Keratinocyte (primary cell): ENCODE data around the gene PAPPA. TPM values are rescaled to one million over a fixed set of nuclear protein-coding genes. Genes with fewer than 3 reads are reported as not detected.

Experiments
- DNase-seq: peaks from one replicate; pipeline ENCODE4 v3.0.0-alpha.2; 2011; ENCODE audit warnings: low read depth, missing footprints, low spot score
- FAIRE-seq: peaks from 2 replicates; lab custom pipeline; 2011; peaks lifted over from hg19 to GRCh38; lab: Jason Lieb, UNC
- H2AFZ ChIP-seq: 2 replicates; pipeline ENCODE4 v1.6.0; 2012; ENCODE audit warnings: low read length, control low read depth, inconsistent platforms; ENCODE audit not compliant: control insufficient read depth
- H3K27ac ChIP-seq: 2 replicates; pipeline ENCODE4 v1.5.1; 2011; ENCODE audit warnings: low read length; ENCODE audit not compliant: control insufficient read depth, insufficient read depth
- H3K27me3 ChIP-seq: 3 replicates; pipeline ENCODE4 v1.6.0; 2011; ENCODE audit warnings: low read length; ENCODE audit not compliant: control insufficient read depth, insufficient read depth; ENCODE audit errors: extremely low read depth
- H3K36me3 ChIP-seq, 2 experiments: 2 replicates in 1 of 2; 3 replicates in 1 of 2; pipeline ENCODE4 v1.5.1; 2011; ENCODE audit warnings: low read length in 2 of 2, mild to moderate bottlenecking in 1 of 2; ENCODE audit not compliant: control insufficient read depth in 2 of 2, insufficient read depth in 2 of 2; ENCODE audit errors: extremely low read depth in 1 of 2
- H3K4me1 ChIP-seq: 3 replicates; pipeline ENCODE4 v1.5.1; 2011; ENCODE audit warnings: low read length; ENCODE audit not compliant: control insufficient read depth, insufficient read depth; ENCODE audit errors: extremely low read depth
- H3K4me2 ChIP-seq: 3 replicates; pipeline ENCODE4 v1.6.0; 2011; ENCODE audit warnings: low read depth, low read length; ENCODE audit not compliant: control insufficient read depth, insufficient read depth; ENCODE audit errors: extremely low read depth
- H3K4me3 ChIP-seq, 3 experiments: fragments of 200-600 bp in 1 of 3; sonication (generic) in 1 of 3; 2 replicates in 2 of 3; 3 replicates in 1 of 3; pipeline ENCODE4 v1.5.1; 2011 to 2016; ENCODE audit warnings: low read length in 3 of 3, mild to moderate bottlenecking in 3 of 3, control low read depth in 2 of 3, inconsistent platforms in 1 of 3, low read depth in 1 of 3, mixed read lengths in 1 of 3, mixed run types in 1 of 3, moderate library complexity in 1 of 3; ENCODE audit not compliant: control insufficient read depth in 2 of 3, insufficient read depth in 2 of 3; ENCODE audit errors: extremely low read depth in 1 of 3
- H3K79me2 ChIP-seq: 2 replicates; pipeline ENCODE4 v1.6.0; 2012; ENCODE audit warnings: low read length; ENCODE audit not compliant: control insufficient read depth, insufficient read depth
- H3K9ac ChIP-seq: 3 replicates; pipeline ENCODE4 v1.6.0; 2011; ENCODE audit warnings: low read length; ENCODE audit not compliant: control insufficient read depth, insufficient read depth; ENCODE audit errors: extremely low read depth
- H3K9me1 ChIP-seq: 3 replicates; pipeline ENCODE4 v1.6.0; 2011; ENCODE audit warnings: low read length; ENCODE audit not compliant: control insufficient read depth, insufficient read depth; ENCODE audit errors: extremely low read depth
- H3K9me3 ChIP-seq: 2 replicates; pipeline ENCODE4 v1.5.1; 2012; ENCODE audit warnings: low read depth, low read length; ENCODE audit not compliant: control insufficient read depth
- H4K20me1 ChIP-seq: 3 replicates; pipeline ENCODE4 v1.6.0; 2011; ENCODE audit warnings: low read length; ENCODE audit not compliant: control insufficient read depth, insufficient read depth; ENCODE audit errors: extremely low read depth
- CTCF ChIP-seq, 3 experiments: IDR thresholded peaks in 1 of 3; conservative IDR thresholded peaks in 1 of 3; optimal IDR thresholded peaks in 1 of 3; 2 replicates in 2 of 3; 3 replicates in 1 of 3; pipeline versions ENCODE3 to v1.5.1; 2011; ENCODE audit warnings: low read length in 3 of 3, mild to moderate bottlenecking in 3 of 3, moderate library complexity in 2 of 3, control low read depth in 1 of 3, inconsistent platforms in 1 of 3; ENCODE audit not compliant: insufficient read depth in 2 of 3; ENCODE audit errors: extremely low read depth in 1 of 3
- EZH2 ChIP-seq: IDR thresholded peaks from one replicate; pipeline ENCODE4 v1.6.1; 2012; ENCODE audit warnings: inconsistent platforms, mild to moderate bottlenecking, low read length, moderate library complexity
- dilution Hi-C: fragments of 300-500 bp; cut with MboI; formaldehyde crosslinking; loops from one replicate; pipeline ENCODE4 v1.7.0; 2020; ENCODE audit warnings: low sequenced_read_pairs; ENCODE audit not compliant: extremely low pct_ligation_motif_present
- polyA plus RNA-seq, 5 experiments: library from polyadenylated mRNA; depleted of rRNA in 3 of 5; stranded (reverse) in 3 of 5; stranded (forward) in 1 of 5; unstranded in 1 of 5; fragments of >200 nt; gene quantifications; 1 replicate in 1 of 5; 2 replicates in 3 of 5; 3 replicates in 1 of 5; pipeline versions ENCODE4 v1.2.1 to v1.2.3, GENCODE V29; 2011 to 2012; ENCODE audit warnings: missing spikeins in 2 of 5, low read depth in 1 of 5, low replicate concordance in 1 of 5

The PAPPA gene
- polyA plus RNA-seq, 1 donor (not counting 4 experiments of a cell fraction or from before 2014, with no cell fraction given) = 0.77 TPM

- TF ChIP-seq CTCF (optimal IDR thresholded peaks at IDR 0.05 in 1 of 3, IDR thresholded peaks at IDR 0.05 in 1 of 3, conservative IDR thresholded peaks at IDR 0.05 in 1 of 3; ENCODE audit: extremely low read depth in 1 of 3, insufficient read depth in 2 of 3, low read length in 3 of 3) (no peak), EZH2 (no peak)
- no peak for FAIRE-seq
- H3K4me1 ChIP-seq = peaks cover 22% of the 10 kb centered on the region
- no peaks in the 10 kb centered on the region for H4K20me1 ChIP-seq
- no peaks in the 10 kb centered on the region for H3K79me2 ChIP-seq
- H2AFZ ChIP-seq = no peak overlapping the region
- no peak overlapping the region for H3K4me3 ChIP-seq
- DNase-seq = no peak
- no peak overlapping the region for H3K4me2 ChIP-seq
- H3K9me1 ChIP-seq = no peaks in the 10 kb centered on the region
- H3K9me3 ChIP-seq = no peaks in the 10 kb centered on the region
- no peaks in the 10 kb centered on the region for H3K36me3 ChIP-seq
- dilution Hi-C loops = no loop called here
- no peaks in the 10 kb centered on the region for H3K27me3 ChIP-seq
- no peak overlapping the region for H3K9ac ChIP-seq
- H3K27ac ChIP-seq = no peak overlapping the region
Measured at GRCh38 chr9:116394894-116395698, 241.5 kb downstream of the PAPPA start.

- FAIRE-seq (no peak), DNase-seq (no peak)
- peaks cover 20% of the 10 kb centered on the region for H3K4me1 ChIP-seq
- H3K9me3 ChIP-seq = no peaks in the 10 kb centered on the region
- no peaks in the 10 kb centered on the region for H3K79me2 ChIP-seq
- H3K9me1 ChIP-seq = no peaks in the 10 kb centered on the region
- H4K20me1 ChIP-seq = no peaks in the 10 kb centered on the region
- dilution Hi-C loops = no loop called here
- H3K27ac ChIP-seq = no peak overlapping the region
- no peaks in the 10 kb centered on the region for H3K36me3 ChIP-seq
- no peak for TF ChIP-seq CTCF (optimal IDR thresholded peaks at IDR 0.05 in 1 of 3, IDR thresholded peaks at IDR 0.05 in 1 of 3, conservative IDR thresholded peaks at IDR 0.05 in 1 of 3; ENCODE audit: extremely low read depth in 1 of 3, insufficient read depth in 2 of 3, low read length in 3 of 3)
- TF ChIP-seq EZH2 = no peak
- no peak overlapping the region for H3K9ac ChIP-seq
- no peak overlapping the region for H2AFZ ChIP-seq
- H3K4me3 ChIP-seq = no peak overlapping the region
- H3K4me2 ChIP-seq = no peak overlapping the region
- no peaks in the 10 kb centered on the region for H3K27me3 ChIP-seq
Measured at GRCh38 chr9:116395699-116396037, 242.1 kb downstream of the PAPPA start.
